ELF-1 (cell line): ENCODE results near the gene NSD2.
"Not testable (repeated sequence)": the region's sequence is repeated elsewhere in the genome, so short reads cannot be mapped to it uniquely, and the experiment has no call there.

ENCODE experiments used
- DNase-seq: peaks from one replicate; pipeline ENCODE4 v3.0.0-alpha.2; 2016; ENCODE audit warnings: low read depth, low spot score

NSD2 gene

DNA sequence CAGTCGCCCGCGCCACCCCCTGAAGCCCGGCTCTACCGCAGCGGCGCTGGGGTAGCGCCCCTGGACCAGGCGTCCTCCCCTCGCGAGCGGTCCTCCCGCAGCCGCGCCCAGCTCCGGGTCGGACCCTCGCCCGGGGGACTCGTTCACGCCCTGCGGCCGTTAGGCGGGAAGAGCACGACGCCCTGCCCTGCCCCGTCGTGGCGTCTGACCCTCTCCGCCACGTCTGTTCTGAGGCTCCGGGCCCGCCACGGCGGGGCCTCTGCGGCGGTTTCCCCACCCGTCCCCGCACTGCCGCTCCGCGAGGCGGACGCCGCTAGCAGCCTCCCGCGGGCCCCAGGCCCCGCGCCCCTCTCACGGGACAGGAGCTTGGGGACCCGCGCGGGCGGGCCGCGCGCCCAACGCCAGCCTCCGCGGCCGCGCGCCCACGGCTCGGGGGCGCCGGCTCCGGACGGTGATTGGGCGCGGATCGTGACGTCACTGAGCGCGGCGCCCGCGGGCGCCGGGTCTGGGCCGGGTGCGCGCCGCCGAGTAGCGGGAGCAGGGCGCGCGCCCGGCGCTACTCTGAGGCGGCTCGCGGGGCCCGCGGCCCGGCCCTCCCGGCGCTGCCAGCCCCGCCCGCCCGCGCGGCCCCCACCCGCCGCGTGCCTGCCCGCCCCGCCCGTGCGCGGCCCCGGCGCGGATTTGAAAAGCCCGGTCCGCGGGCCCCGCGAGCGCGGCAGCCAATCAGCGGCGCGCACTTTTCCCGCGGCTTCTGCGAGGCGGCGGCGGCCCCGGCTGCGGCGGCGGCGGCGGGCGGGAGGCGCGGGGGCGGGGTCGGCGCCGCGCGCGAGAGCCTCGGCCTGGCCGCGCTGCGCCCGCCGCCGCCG lies at the start of gene NSD2:
NSD2 (plus strand) TSS at position 816 of the 866 bp plus-strand sequence. CDS start 29,262 bp downstream, outside the sequence.
- peak; percentile 85 for DNase-seq

DNA sequence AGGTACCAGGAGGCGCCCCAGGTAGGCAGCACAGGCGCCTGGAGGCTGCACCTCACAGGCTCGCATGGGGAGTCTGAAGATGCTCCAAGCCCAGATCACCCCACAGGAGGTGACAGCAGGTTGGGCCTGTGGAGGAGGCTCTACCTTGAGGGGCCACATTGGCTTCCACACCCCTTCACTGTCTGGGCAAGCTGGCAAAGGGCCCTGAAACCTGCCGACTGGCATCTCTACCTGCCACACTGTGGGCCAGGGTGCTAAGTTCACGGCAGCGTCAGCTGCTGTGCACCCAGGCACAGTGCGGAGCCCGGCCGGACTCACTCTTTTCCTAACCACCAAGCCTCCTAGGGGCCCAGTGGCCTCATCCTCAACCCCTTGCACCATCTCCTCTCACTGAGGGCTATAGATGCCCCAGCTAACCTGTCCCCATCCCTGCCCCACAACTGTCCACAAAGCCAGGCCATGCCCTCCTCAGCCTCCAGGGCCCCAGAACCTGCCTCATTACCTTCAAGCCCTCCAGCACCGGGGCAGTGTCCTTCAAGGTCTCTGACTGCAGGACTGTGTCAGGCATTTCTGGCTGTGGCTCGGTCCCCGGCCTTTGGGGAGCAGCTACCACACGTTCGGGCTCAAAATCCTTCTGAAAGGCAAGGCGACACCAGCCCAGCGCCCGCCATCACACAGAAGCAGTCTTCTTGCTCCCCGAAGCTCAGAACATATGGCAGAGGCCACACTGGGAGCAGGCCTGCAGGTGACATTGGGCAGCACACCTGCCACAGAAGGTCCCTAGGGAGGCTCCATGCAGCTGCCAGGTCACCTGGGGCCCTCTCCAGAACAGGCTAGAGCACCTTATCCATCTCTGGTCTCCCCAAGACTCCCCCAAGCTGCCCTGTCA lies 49.3 kb upstream of the NSD2 start:
- no peak for DNase-seq

DNA sequence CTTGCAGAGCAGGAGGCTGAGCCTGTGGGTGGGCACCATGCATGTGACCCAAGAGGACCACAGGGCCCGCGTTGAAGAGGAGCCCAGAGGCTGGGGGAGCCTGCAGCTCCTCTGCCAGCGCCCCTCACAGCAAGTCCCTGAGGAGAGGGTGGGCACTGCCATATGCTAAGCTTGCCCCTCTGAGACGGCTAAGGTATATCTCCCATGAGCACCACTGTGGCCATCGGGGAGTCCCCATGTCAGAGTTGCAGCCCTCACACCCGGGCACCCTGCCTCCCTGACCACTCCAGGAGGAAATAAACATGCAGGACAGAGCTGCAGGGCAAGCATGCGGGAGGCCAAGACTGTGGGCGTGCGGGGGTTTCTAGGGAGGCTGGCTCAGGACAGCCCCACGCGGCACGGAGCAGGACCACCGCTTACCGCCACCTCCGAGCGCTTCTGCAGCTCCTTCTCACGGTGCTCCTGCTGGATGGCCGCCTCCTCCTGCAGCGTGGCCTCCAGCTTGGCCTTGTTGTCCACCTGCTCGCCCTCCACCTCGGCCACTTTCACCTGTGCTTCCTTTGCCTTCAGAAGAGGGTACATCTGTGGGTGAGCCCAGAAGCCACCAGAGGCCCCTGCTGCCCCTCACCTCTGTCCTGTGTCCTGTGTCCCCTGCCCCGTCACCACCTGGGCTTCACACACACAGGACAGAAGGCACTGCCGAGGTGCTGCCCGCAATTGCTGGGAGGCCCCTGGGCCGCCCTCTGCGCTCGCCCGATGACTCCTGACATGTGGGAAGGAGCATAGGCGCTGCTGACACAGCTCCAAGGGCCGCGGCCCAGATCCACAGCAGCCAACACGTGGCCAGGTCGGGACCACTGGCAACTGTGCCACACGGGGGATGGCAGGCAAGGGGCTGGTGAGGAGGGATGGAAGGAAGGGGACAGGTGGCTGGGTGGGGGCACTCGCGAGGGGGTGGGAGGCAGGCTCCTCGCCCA lies 48.3 kb upstream of the NSD2 start:
- DNase-seq = no peak

DNA sequence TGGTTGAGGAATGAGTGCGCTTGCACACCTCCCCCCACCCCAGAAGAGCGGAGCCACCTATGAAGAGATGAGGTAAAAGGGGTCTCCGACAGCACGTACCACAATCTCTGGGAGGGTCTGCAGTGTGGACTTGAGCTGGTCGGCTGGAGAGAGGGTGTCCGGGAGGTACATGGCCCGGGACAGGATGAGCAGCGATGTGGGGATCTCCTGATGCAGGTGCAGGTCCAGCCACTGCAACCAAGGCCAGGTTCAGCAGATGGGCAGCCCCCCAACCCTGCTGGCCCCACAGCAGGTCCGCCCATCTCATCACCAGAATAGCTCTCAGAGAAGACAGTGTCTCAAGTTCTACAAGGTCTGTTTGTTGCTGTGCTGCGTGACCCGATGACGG lies 47.7 kb upstream of the NSD2 start:
- DNase-seq = no peak

DNA sequence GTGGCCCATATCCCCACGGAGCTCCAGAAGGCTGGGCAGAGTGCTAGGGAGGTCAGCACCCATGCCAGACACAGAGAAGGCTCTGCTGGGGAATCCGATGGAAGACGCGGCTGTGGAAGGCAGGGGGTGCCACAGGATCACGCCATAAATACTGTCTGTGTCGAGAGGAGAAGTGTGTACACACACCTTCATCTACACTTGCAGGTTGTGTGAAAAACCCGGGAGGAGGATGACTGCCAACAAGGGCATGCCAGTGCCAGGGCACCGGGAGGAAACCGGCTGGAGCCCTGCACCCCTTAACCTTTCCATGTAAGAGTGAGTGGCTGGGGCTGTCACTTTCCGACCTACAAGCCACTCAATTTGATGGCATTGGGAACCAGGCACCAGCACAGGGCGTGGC lies 46.4 kb upstream of the NSD2 start:
- DNase-seq = no peak

DNA sequence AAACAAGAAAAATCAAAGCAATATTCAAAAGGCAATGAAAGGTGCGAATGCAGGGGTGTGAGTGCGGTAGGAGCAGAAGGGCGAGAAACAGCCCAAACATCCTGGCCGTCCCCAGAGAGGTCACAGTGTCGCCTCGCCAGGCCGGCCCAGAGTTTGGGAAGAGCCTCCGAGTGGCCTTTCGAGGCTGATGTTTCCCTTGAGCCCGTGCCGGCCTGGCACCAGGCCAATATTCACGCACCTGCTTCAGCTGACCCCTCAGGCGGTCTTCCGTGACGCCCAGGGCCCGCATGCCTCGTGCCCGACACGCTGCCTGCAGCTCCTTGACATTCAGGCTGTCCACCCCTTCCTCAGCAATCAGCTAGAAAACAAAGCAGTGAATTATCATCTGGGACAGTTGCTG lies 45.9 kb upstream of the NSD2 start:
- DNase-seq = no peak

DNA sequence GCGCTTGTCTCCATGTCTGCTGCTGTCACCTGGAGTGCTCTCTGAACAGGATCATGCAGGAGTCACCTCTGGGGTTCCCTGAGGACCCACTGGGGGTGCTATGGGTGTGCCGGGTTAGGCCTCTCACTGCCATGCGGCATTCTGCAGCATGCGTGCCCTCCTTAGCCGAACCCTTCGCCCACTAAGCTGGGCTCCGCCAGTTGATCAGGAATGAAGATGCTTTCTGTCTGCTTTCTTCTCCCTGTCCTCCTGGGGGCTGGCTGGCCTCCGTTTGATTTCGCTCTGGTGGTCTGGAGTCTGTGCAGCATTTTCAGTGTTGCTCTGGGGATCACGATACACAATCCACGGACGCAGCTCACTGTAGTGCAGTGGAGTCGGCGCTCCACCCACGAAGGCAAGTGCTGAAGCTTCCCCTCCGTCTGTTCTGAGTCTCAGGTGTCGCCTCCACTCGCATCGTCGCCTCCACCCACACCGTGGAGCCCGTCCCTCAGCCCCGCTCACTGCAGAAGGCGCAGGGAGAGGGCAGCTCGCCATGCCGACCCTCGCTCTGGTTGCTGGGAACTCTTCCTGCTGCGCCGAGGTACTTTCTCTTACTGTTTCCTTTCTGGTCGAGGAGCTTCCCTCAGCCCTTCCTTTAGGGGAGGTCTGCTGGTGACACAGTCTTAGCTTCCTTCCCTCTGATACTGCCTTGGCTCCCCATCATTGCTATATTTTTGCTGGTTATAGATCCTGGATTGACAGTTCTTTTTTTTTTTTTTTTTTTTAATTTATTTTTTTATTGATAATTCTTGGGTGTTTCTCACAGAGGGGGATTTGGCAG lies 44.5 kb upstream of the NSD2 start:
- DNase-seq = no peak

DNA sequence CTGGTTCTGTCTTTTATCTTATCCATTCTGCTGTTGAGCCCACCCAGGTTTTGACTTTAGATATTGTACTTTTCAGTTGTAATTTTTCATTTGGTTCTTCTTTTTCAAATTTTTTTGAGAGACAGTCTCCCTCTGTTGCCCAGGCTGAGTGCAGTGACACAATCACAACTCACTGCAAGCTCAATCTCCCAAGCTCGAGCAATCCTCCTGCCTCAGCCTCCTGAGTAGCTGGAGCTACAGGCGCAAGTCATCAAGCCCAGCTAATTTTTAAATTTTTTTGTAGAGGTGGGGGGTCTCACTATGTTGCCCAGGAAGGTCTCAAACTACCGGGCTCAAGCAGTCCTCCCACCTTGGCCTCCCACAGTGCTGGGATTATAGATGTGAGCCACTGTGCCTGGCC lies 41.0 kb upstream of the NSD2 start:
- DNase-seq = no peak

DNA sequence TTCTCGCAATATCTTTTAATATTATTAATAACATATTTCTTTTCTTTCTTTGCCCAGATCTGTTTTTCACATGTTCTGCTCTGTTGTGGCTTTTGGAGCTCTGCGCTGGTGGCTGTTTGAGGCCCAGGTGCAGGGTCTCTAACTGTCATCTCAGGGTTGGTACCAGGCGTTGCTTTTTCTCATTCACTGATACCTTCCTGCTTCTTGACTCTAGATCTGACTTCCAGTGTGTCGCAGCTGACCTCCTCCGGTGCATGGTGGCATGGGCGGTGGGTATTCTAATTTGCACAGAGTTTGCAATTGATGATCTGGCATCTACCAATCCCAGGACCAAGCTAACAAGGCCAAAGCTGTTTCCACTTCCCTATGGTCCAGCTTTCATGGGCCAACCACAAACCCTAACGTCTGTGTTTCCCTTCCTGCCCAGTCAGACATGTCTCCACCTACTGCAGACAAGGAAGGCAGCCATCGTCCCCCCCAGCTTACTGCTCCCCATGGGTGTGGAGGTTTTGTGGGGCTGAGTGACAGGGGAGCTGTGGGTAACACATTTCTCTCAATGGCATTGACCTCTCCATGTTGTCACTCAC lies 40.5 kb upstream of the NSD2 start:
- no peak for DNase-seq

DNA sequence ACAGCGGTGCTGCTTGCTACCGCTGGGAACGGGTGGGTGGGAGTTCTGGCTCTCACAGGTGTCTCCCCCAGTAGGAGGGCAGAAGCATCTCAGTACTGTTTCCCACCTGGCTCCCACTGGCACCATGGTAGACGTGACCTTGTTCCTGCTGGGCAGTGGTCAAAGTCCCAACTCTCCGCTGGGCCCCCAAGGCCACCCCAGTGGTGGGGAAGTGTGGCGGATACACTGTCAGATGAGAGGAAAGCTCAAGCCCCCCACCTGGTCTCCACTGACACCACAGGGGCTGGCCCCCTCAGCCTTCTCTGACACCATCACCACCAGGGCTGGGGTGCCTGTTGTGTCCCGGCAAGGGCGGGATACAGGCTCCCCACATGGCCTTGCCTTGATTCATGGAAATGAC lies 39.9 kb upstream of the NSD2 start:
- DNase-seq = no peak

DNA sequence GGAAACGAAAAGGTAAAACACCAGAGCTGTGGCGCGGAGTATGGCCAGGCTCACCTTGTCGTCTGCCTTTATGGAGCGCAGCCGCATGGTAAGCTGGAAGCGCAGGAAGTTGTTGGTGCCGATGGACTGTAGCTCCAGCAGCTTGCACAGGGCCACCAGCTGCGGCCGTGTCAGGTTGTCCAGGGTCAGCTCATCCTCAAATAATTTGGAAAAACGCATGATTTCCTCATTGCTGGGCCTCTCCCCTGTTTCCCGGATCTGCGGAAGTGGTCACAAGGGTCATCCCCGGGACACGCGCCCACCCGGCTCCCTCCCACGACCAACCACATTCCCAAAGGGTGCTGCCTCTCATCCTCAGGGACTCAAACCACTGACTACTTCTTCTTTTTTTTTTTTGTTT lies 38.5 kb upstream of the NSD2 start:
- no peak for DNase-seq

DNA sequence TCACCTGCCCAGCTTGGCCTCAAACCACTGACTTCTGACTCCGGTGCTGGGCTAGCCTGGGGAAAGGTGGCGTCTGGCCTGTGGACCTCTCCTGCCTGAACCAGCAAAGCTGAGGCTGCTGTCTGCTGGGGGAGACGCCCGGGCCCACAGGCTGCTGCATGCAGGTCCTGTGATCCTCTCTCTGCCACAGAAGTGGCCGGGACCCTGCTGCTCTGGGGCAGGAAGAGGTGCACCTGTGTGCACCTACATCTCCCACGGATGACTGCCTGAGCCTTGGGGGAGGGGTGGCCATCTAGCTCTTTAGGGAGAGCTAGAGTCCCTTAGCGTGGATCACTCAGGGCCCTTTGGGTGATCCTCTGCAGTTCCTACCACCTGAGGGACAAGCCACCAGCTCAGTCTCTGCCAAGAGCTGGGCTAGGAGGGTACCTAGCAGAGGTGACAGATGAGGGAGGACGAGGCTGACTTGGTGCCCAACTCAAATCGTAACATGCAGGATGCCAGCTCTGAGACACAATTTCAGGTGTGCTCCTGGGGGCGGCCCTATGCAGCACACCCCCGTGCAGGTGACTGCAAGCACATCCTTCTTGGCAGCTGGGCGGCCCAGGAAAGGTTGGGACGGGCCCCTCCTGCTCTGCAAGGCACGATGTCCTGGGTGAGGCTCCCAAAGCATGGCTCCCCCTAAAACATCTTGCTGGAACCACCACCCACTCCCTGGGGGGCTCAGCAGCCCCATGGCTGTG lies 37.7 kb upstream of the NSD2 start:
- DNase-seq = no peak

DNA sequence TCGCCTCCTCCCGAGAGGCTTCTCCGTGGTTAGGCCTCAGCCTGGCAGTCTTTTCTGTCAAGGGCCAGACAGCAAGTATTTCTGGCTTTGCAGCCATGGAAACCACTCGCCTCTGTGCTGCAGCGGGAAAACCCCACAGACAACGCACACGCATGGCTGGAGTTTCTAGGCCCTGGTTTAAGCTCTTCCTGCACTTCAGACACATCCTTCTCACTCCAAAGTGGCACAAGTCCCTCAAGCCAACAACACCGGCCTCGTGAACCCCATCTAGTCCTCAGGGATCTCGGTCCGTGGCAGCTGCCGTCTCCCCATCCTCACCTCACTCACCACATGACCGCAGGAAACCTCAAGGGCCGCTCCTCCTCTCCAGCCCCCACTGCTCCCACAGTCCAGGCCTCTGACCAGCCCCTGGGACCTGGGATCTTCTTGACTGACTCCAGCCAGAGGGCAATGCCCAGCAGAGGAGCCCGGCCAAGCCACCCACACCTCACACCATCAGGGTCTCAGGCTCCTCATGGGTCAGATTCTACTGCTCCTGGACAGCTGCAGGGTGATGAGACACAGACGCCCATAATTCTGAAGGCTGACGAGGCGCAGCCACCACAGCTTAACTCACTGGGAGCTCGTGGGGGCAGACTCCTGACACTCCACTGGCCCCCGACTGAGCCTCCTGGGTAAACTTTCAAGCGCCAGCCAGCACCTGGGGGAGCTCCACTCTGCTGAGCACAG lies 37.0 kb upstream of the NSD2 start:
- no peak for DNase-seq

DNA sequence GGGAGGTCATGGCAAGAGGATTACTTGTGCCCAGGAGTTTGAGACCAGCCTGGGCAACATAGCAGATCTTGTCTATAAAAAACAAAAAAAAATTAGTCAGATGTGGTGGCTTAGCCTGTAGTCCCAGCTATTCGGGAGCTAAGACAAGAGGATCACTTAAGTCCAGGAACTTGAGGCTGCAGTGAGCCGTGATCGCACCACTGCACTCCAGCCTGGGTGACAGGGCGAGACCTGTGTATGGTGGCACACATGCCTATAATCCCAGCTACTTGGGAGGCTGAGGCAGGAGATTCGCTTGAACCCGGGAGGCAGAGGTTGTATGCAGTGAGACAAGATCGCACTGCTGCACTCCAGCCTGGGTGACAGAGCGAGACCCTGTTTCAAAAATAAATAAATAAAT lies 35.4 kb upstream of the NSD2 start:
- not testable (repeated sequence) for DNase-seq

DNA sequence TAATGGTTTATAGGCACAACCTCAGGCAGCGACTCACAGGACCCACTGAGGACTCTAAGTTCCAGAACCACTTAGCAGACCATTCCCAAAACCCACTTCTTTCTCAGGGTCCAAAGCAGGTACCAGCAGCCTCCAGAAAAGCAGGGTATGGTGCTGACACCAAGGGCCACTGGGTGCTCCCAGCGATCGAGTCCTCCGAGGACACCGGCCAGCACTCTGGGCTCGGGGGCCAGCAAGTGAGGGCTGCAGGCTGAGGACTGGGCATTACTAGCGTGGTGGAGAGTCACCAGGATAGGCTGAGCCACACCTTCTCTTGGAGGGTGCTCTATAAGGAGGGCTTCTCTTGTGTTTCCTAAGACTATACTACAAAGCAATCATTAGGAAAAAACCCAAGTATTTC lies 34.5 kb upstream of the NSD2 start:
- no peak for DNase-seq

DNA sequence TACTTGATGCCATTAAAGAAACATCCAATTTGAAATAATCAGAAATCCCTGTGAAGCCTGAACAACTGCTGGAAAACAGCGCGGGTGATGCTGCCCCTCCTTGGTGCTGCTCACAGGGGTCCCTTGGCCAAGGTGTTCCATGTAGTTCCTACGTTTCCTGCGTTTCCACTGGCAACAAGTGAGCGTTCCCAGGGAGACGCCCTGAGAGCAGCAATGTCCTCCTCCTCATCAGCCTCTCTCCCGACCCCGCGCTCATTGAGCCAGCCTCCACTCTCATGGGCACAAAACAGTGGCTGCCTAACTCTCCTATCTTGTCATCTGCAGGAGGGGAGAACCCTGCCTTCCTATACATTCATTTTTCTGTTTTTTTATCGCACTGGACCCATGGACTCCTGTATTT lies 34.1 kb upstream of the NSD2 start:
- no peak for DNase-seq

DNA sequence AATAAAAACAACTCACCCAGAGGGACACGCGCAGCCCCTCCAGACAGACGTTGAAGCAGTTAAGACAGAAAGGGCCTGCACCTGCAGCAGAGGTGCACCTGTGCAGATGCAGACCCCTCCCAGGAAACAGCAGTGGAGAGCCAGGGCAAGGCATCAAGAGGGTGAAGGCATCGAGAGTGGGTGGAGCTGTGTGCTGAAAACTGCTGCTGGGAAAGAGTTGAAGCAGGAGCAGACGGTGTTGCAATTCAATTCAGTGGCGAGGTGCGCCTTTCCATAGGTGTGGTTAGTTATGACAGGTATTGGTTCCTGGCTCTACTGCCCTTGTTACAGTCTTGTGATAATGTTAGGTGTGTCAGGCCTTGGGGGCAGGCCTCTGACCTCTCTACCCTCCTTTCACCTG lies 31.9 kb upstream of the NSD2 start:
- no peak for DNase-seq

DNA sequence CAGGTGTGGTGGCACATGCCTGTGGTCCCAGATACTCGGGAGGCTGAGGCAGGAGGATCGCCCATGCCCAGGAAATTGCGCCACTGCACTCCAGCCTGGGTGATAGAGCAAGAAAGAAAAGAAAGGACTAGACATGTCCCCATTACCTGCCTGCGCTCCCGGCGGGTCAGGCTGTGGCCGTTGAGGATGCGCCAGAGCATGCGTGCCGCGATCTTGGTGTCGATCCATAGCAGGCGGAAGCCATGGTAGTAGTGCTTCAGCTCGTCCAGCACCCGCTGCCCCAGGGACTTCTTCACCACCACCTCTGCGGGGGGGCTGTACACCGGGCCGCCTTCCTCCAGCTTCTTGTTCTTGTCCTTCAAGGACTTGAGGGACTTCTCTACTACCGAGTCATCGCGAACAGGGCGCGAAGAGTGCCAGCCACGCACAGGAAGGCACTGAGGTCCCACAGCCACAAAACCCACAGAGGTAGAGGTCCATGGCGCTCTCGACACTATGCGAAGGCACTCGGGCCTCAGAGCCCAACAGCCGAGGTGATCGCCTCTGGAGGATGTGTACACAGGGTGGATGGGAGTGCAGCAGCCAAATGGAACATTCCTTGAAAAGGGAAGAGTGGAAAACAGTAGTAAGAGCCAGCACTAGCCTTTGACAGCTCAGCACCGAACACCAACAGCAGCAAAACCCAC lies 29.8 kb upstream of the NSD2 start:
- no peak for DNase-seq

DNA sequence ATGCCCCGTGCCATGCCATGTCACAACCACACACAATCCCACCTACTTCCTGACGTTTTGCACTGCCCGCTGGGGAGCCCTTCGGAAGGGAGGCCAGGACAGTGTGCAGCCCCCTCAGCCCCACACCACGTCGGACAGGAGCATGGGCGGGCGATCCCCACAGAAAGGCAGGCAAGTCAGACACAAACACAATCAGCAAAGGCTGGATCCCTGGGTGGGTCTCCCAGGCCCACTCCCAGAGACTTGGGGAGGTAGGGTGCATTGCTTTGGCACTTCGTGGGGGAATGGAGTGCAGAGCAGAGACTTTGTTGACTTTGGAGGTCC lies 29.3 kb upstream of the NSD2 start:
- no peak for DNase-seq
